Measurements from ENCODE around the gene DSEL. TPM values are rescaled to one million over a fixed set of nuclear protein-coding genes. Genes with fewer than 3 reads are reported as not detected.

DSEL gene
- polyA plus RNA-seq, 1 experiment = 55.2 TPM

GRCh38 chr18:67514465-67514864, 2.1 kb downstream of the DSEL start:
- Histone ChIP-seq H3K27me3 (ENCODE audit: control insufficient read depth, insufficient read depth, low read length) (no peaks in the 10 kb centered on the region), H3K4me3 (ENCODE audit: low read depth, low read length) (peak overlapping the region; percentile 84), H3K9me3 (ENCODE audit: control insufficient read depth, insufficient read depth, low read length) (no peaks in the 10 kb centered on the region; the same call in 1 of the 2 replicates), H3K27ac (ENCODE audit: low read depth, low read length) (no peak overlapping the region)
- DNase-seq (ENCODE audit: low read depth, low spot score) = no peak
- TF ChIP-seq CTCF (IDR thresholded peaks at IDR 0.05; ENCODE audit: low read depth, low read length) = no peak
- ChIA-PET CTCF (interaction anchor here (2.1 to 2.7 kb wide), 2 partner anchors 297 to 1163 kb away, joined by 5 to 10 read pairs; no protein-coding TSS in a partner anchor), POLR2A (no interaction called here)

GRCh38 chr18:67513280-67513679, 3.2 kb downstream of the DSEL start:
- TF ChIP-seq CTCF (IDR thresholded peaks at IDR 0.05; ENCODE audit: low read depth, low read length) = 0 out of 2 replicates have a peak, but pooled peaks have one; percentile 6
- DNase-seq (ENCODE audit: low read depth, low spot score) = no peak
- ChIA-PET CTCF (interaction anchor here (0.7 to 2.7 kb wide), 3 partner anchors 296 to 1164 kb away, joined by 3 to 10 read pairs (median 5); no protein-coding TSS in a partner anchor), POLR2A (interaction anchor here (0.6 kb wide), 1 partner anchor 294 kb away, joined by 11 read pairs; no protein-coding TSS in a partner anchor)
- Histone ChIP-seq H3K4me3 (ENCODE audit: low read depth, low read length) (no peak overlapping the region), H3K9me3 (ENCODE audit: control insufficient read depth, insufficient read depth, low read length) (no peaks in the 10 kb centered on the region; the same call in 1 of the 2 replicates), H3K27ac (ENCODE audit: low read depth, low read length) (no peak overlapping the region), H3K27me3 (ENCODE audit: control insufficient read depth, insufficient read depth, low read length) (no peaks in the 10 kb centered on the region)

- DNase-seq (ENCODE audit: low read depth, low spot score) = no peak
- no peaks in the 10 kb centered on the region; the same call in 1 of the 2 replicates for H3K9me3 ChIP-seq (ENCODE audit: control insufficient read depth, insufficient read depth, low read length)
- H3K4me3 ChIP-seq (ENCODE audit: low read depth, low read length) = no peak overlapping the region
- no peak overlapping the region for H3K27ac ChIP-seq (ENCODE audit: low read depth, low read length)
- ChIA-PET POLR2A (no interaction called here), CTCF (interaction anchor here (2.7 kb wide), 1 partner anchor 295 kb away, joined by 10 read pairs; no protein-coding TSS in a partner anchor)
- TF ChIP-seq CTCF (IDR thresholded peaks at IDR 0.05; ENCODE audit: low read depth, low read length) = no peak
- no peaks in the 10 kb centered on the region for H3K27me3 ChIP-seq (ENCODE audit: control insufficient read depth, insufficient read depth, low read length)
Observed at GRCh38 chr18:67511840-67512239, 4.7 kb downstream of the DSEL start.

- DNase-seq (ENCODE audit: low read depth, low spot score) = no peak
- ChIA-PET POLR2A (no interaction called here), CTCF (no interaction called here)
- Histone ChIP-seq H3K27ac (ENCODE audit: low read depth, low read length) (no peak overlapping the region), H3K4me3 (ENCODE audit: low read depth, low read length) (no peak overlapping the region), H3K27me3 (ENCODE audit: control insufficient read depth, insufficient read depth, low read length) (no peaks in the 10 kb centered on the region), H3K9me3 (ENCODE audit: control insufficient read depth, insufficient read depth, low read length) (no peaks in the 10 kb centered on the region; the same call in 1 of the 2 replicates)
- no peak for TF ChIP-seq CTCF (IDR thresholded peaks at IDR 0.05; ENCODE audit: low read depth, low read length)
Observed at GRCh38 chr18:67510831-67511230, 5.7 kb downstream of the DSEL start.

DNA sequence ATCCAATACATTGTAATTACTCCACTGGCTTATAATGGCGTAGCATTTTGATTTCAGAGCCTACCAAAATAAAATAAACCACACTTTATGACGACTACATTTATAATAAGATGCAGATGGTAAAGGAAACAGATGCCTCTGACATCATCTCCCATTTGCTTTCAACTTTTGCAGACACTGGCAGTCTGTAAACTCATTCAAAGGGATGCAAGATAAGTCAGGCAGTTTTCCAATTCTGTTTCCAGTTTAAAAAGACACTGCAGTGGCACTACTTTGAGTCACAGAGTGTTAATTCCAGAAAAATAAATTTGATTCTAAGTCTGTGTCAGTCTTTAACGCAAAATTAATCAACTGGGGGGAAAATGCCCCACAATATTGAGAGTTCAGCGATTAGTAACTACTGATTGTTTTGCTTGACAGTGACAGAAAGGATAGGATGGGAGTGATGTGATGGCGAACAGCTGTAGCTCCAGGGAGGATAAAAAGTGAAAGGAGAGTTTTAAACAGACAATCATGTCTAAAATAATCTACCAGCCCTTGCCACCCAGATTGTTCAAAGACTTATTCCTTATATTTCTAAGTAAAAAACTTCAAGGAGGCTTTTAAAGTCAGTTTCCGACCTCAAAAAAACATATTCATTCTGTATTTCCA, 6.7 kb downstream of the DSEL start:
- ChIA-PET CTCF (no interaction called here), POLR2A (no interaction called here)
- Histone ChIP-seq H3K27me3 (ENCODE audit: control insufficient read depth, insufficient read depth, low read length) (no peaks in the 10 kb centered on the region), H3K27ac (ENCODE audit: low read depth, low read length) (no peak overlapping the region), H3K9me3 (ENCODE audit: control insufficient read depth, insufficient read depth, low read length) (no peaks in the 10 kb centered on the region; the same call in 1 of the 2 replicates), H3K4me3 (ENCODE audit: low read depth, low read length) (no peak overlapping the region)
- no peak for DNase-seq (ENCODE audit: low read depth, low spot score)
- no peak for TF ChIP-seq CTCF (IDR thresholded peaks at IDR 0.05; ENCODE audit: low read depth, low read length)

Measured in AG04450 (cell line).